Activated naive CD8-positive, alpha-beta T cell treated with anti-CD3 and anti-CD28 coated beads, Interleukin-2, amount 50 U/mL, for 24 hours (primary cell): Measurements from ENCODE around the gene OXT.
"Not testable (repeated sequence)": the region's sequence is repeated elsewhere in the genome, so short reads cannot be mapped to it uniquely, and the experiment has no call there.

Source experiments
- ATAC-seq: fragments of 150-1000 bp; cut with Tn5 transposase; one replicate; pipeline ENCODE4 v1.10.0; 2021
- DNase-seq: peaks from one replicate; pipeline ENCODE4 v3.0.0; 2021
- H3K27ac Mint-ChIP-seq: one replicate; pipeline ENCODE4 v1.8.0; 2021; ENCODE audit warnings: mild to moderate bottlenecking, mixed read lengths
- H3K27me3 Mint-ChIP-seq: one replicate; pipeline ENCODE4 v1.8.0; 2021; ENCODE audit warnings: mixed read lengths
- H3K36me3 Mint-ChIP-seq: one replicate; pipeline ENCODE4 v1.8.0; 2021; ENCODE audit warnings: low read depth, mixed read lengths
- H3K4me1 Mint-ChIP-seq: one replicate; pipeline ENCODE4 v1.8.0; 2021; ENCODE audit warnings: mixed read lengths
- H3K4me3 Mint-ChIP-seq: one replicate; pipeline ENCODE4 v1.8.0; 2021; ENCODE audit warnings: mild to moderate bottlenecking, moderate library complexity, mixed read lengths
- H3K9me3 Mint-ChIP-seq: one replicate; pipeline ENCODE4 v1.8.0; 2021; ENCODE audit warnings: mixed read lengths

Gene OXT

DNA sequence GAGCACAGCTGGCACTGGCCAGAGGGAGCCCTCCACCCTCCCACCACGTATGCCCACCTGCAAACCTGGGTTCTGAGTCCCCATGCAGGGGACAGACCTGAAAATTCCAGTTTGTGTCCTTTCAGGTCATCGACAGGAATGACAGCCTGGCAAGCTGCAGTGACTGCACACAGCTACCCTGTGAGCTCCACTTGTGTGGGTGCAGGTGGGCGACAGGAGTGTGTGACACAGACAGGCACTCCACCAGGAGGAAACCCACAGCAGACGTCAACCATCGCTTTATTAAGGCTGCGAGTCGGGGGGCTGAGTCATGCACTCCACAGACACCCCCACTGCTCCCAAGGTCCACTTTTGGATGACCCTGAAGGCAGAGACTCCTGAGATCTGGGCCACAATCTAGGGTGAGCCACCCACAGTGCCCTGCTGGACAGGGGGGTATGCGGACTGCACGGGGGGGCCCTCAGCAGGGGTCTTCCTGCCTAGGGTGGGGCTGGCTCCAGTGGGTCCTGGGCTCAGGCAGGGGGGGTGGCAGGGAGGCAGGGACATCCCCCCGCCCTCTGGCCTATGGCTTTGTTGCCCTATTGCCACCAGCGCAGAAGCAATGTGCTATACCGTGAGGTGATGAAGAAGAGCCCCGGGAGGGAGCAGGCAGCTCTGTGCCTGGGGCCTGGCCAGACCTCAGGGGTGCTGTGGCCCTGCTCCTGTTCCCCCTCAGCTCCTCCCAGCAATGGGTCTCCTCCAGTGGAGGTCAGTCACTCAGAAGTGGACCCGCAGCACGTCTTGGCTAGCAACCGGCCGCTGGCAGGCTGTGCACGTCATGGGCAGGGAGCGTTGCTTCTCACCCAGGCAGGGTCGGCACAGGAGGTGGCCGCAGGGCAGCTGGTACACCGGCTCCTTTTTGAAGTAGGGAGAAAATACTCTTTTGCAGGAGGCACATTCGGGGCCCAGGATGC lies 38.2 kb downstream of the OXT start:
- Mint-ChIP-seq H3K9me3 (no peaks in the 10 kb centered on the region), H3K4me3 (no peak overlapping the region), H3K27ac (no peak overlapping the region), H3K4me1 (no peaks in the 10 kb centered on the region), H3K27me3 (no peaks in the 10 kb centered on the region), H3K36me3 (peaks cover 12% of the 10 kb centered on the region)
- ATAC-seq (no peak), DNase-seq (no peak)

DNA sequence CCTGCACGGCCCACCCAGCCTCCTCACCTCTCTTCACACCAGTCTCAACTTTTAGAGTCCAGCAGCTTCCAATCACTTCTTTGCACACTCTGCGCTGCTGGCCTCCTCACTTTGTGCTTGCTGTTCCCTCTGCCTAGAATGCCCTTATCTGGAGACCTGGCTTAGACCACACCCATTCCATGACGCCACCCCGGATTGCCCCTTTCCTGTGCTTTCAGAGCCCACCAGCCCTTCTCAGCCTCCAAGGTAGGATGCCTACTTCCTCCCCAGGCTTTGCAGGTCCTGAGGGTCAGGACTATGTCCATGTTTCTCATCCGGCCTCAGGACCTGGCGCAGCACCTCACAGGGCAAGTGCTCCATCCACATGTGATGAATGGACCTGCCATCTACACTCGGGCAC lies 40.1 kb downstream of the OXT start:
- Mint-ChIP-seq H3K27me3 (no peaks in the 10 kb centered on the region), H3K27ac (no peak overlapping the region), H3K4me1 (peaks cover 4% of the 10 kb centered on the region), H3K36me3 (peaks cover 12% of the 10 kb centered on the region), H3K4me3 (no peak overlapping the region), H3K9me3 (no peaks in the 10 kb centered on the region)
- DNase-seq (no peak), ATAC-seq (no peak)

DNA sequence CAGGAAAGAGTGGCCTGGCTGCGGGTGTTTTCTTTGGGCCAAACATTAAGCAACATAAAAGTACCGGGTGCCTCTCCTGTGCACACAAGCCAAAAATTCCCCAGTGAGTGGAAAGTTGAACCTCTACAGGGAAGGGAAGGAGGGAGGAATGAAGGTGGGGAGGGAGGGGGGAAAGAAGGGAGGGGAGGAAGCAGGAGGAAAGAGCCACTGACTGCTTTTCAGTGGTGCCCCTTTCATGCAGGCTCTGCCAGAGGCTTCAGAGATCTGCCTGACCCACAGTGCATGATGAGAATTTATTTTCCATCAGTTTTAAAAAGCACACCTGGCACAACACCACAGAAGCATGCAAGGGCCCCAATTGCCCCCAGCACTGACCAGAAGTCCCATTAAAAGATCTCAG lies 40.6 kb downstream of the OXT start:
- ATAC-seq = no peak
- no peak overlapping the region for H3K4me3 Mint-ChIP-seq
- no peaks in the 10 kb centered on the region for H3K27me3 Mint-ChIP-seq
- peaks cover 7% of the 10 kb centered on the region for H3K4me1 Mint-ChIP-seq
- no peaks in the 10 kb centered on the region for H3K9me3 Mint-ChIP-seq
- no peak overlapping the region for H3K27ac Mint-ChIP-seq
- no peak for DNase-seq
- peaks cover 12% of the 10 kb centered on the region for H3K36me3 Mint-ChIP-seq

DNA sequence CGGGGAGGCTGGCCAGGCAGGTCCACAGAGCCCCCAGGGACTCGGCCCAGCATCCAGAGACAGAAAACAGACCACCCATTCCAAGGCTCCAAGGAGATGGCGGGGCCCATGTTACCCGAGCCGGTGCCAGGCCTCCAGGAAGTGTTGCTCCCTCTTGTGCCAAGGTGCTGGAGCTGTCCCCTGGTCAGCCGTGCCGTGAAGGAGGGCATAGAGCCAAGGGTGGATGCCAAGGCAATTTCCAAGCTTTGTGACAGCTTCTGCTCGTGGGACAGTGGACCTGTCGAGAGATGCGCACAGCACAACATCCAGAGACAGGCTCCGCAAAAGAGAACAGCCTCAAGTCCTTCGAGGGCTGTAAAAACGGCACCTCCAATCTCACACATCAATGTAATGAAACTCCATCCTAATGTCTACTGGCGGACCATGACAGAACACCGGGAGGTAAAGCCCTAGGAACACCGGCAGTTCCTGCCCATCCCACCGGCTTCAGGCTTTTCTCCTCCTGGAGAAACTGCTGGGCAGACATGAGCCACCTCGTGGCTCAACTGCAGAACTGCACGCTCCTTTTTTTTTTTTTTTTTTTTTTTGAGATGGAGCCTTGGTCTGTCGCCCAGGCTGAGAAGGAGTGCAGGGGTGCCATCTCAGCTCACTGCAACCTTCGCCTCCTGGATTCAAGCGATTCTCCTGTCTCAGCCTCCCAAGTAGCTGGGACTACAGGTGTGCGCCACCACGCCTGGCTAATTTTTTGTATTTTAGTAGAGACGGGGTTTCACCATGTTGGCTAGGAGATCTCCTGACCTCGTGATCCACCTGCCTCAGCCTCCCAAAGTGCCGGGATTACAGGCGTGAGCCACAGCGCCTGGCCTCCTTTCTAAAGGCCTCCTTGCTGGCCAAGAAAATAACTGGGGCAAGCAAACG lies 44.0 kb downstream of the OXT start:
- peaks cover 10% of the 10 kb centered on the region for H3K36me3 Mint-ChIP-seq
- no peak overlapping the region for H3K27ac Mint-ChIP-seq
- no peaks in the 10 kb centered on the region for H3K27me3 Mint-ChIP-seq
- ATAC-seq (peak; percentile 21), DNase-seq (no peak)
- peaks cover 13% of the 10 kb centered on the region for H3K4me1 Mint-ChIP-seq
- no peaks in the 10 kb centered on the region for H3K9me3 Mint-ChIP-seq
- H3K4me3 Mint-ChIP-seq = no peak overlapping the region

DNA sequence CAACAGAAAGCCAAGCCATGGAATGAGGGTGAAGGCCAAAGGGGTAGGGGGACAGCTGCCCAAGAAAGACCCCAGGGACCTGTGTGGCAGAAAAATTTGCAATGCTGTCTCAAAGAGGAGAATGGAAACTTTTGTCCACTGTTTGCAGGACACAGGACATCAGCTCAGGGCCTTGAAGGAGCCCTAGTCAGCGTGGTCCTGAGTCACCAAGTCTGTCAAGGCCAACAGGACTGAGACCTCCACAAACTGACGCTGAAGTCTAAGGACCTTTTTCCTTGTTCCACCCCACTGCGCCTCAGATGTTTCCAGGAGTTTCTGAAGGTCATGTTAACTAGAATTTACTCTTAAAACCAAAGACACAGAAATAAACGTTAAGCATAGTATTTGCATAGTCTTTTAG lies 44.9 kb downstream of the OXT start:
- no peak for DNase-seq

DNA sequence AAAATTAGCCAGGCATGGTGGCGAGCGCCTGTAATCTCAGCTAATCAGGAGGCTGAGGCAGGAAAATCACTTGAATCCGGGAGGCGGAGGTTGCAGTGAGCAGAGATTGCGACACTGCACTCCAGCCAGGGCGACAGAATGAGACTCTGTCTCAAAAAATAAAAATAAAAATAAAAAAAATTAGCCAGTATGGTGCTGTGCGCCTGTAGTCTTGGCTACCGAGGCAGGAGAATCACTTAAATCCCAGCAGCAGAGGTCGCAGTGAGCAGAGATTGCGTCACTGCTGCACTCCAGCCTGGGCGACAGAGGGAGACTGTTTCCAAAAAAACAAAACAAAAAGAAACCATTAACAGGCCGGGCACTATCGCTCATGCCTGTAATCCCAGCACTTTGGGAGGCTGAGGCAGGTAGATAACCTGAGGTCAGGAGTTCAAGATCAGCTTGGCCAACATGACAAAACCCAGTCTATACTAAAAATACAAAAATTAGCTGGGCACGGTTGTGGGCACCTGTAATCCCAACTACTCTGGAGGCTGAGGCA lies 46.5 kb downstream of the OXT start:
- H3K36me3 Mint-ChIP-seq = peaks cover 34% of the 10 kb centered on the region
- not testable (repeated sequence) for H3K27ac Mint-ChIP-seq, H3K4me3 Mint-ChIP-seq, H3K9me3 Mint-ChIP-seq, H3K27me3 Mint-ChIP-seq
- ATAC-seq (peak; percentile 54), DNase-seq (peak; percentile 35)
- peaks cover 36% of the 10 kb centered on the region for H3K4me1 Mint-ChIP-seq

More for the DNA sequence above, 44.9 kb downstream of the OXT start:
- no peaks in the 10 kb centered on the region for H3K27me3 Mint-ChIP-seq
- H3K9me3 Mint-ChIP-seq = no peaks in the 10 kb centered on the region
- no peak overlapping the region for H3K27ac Mint-ChIP-seq
- H3K4me1 Mint-ChIP-seq = peaks cover 21% of the 10 kb centered on the region
- ATAC-seq = no peak
- H3K4me3 Mint-ChIP-seq = no peak overlapping the region
- H3K36me3 Mint-ChIP-seq = peaks cover 18% of the 10 kb centered on the region

DNA sequence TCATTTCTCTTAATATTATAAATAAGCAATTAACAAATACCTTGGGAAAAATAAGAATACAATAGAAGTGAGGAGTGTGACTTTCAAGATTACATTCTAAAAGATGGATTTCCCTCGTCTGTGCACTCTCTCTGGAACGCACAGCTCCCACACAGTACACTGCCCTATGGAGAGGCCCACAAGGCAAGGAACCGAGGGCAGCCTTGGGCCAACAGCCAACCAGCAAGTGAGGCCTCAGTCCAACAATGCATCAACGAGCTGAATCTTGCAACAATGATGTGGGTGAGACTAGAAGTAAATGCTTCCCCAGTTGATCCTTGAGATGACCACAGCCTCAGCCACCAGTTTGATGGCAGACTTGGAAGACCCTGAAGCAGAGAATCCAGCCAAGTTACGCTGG lies 47.6 kb downstream of the OXT start:
- H3K36me3 Mint-ChIP-seq = peaks cover 34% of the 10 kb centered on the region

DNA sequence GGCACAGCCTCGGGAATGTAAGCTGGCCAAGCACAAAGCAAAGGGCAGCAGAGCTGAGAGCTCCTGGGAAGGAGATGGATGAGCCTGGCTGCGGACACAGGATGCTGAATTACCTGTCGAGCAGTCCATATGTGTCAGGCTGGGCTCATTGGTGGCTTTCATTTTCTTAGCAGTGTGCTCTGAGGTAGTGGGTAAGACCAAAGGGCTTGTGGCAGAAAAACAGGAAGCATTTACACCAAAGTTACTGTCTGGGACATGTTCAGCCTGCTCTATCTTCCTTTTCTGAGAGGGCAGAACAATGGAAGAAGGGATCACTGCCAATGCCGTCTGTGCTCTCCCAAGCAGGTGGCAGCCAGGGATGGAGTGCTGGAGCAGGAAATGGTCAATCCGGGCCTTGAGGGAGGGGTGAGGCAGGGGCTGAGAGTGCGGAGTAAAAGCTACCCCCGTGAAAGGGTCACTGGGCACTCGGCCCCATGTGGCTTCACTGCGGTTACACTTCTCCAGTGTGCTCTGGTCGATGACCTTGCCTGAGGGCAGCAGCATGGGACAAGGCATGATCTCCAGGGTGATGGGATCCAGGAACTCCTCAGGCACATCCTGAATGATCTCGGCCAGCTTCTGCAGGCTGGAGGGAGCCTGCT lies 50.0 kb downstream of the OXT start:
- H3K4me1 Mint-ChIP-seq = peaks cover 39% of the 10 kb centered on the region
- no peak overlapping the region for H3K4me3 Mint-ChIP-seq
- peaks cover 4% of the 10 kb centered on the region for H3K9me3 Mint-ChIP-seq
- DNase-seq = no peak
- H3K27me3 Mint-ChIP-seq = no peaks in the 10 kb centered on the region
- no peak for ATAC-seq
- H3K27ac Mint-ChIP-seq = no peak overlapping the region
- peaks cover 37% of the 10 kb centered on the region for H3K36me3 Mint-ChIP-seq

More for the DNA sequence above, 47.6 kb downstream of the OXT start:
- Mint-ChIP-seq H3K27me3 (no peaks in the 10 kb centered on the region), H3K9me3 (peaks cover 4% of the 10 kb centered on the region), H3K4me1 (peaks cover 44% of the 10 kb centered on the region), H3K4me3 (no peak overlapping the region), H3K27ac (no peak overlapping the region)
- no peak for ATAC-seq
- DNase-seq = no peak
